Measurements from ENCODE around the gene NUP210L.
"Not testable (repeated sequence)": the region's sequence is repeated elsewhere in the genome, so short reads cannot be mapped to it uniquely, and the experiment has no call there.

Gene NUP210L

GRCh38 chr1:154093699-154094098 lies 61.2 kb downstream of the NUP210L start:
- ChIA-PET POLR2A (no interaction called here), CTCF (no interaction called here)
- DNase-seq (ENCODE audit: extremely low spot score), result no peak
- no peak for TF ChIP-seq CTCF (IDR thresholded peaks at IDR 0.05; ENCODE audit: control extremely low read depth, extremely low read depth, low read depth, missing control alignments)

- DNase-seq (ENCODE audit: extremely low spot score), result no peak
- CTCF ChIA-PET, result no interaction called here
- POLR2A ChIA-PET, result no interaction called here
- no peak for TF ChIP-seq CTCF (IDR thresholded peaks at IDR 0.05; ENCODE audit: control extremely low read depth, extremely low read depth, low read depth, missing control alignments)
These were observed 63.2 kb downstream of the NUP210L start for GRCh38 chr1:154091706-154092105.

- no peak for TF ChIP-seq CTCF (IDR thresholded peaks at IDR 0.05; ENCODE audit: control extremely low read depth, extremely low read depth, low read depth, missing control alignments)
- no peak for DNase-seq (ENCODE audit: extremely low spot score)
- CTCF ChIA-PET, result no interaction called here
- POLR2A ChIA-PET, result no interaction called here
These were observed 67.3 kb downstream of the NUP210L start for GRCh38 chr1:154087574-154087973.

GRCh38 chr1:154083057-154083456 lies 71.8 kb downstream of the NUP210L start:
- CTCF ChIA-PET, result interaction anchor here (1.3 kb wide), 1 partner anchor 16 kb away, joined by 3 read pairs; no protein-coding TSS in a partner anchor
- DNase-seq (ENCODE audit: extremely low spot score); POLR2A ChIA-PET: not testable (repeated sequence)

- ChIA-PET CTCF (no interaction called here), POLR2A (no interaction called here)
- no peak for TF ChIP-seq CTCF (IDR thresholded peaks at IDR 0.05; ENCODE audit: control extremely low read depth, extremely low read depth, low read depth, missing control alignments)
- no peak for DNase-seq (ENCODE audit: extremely low spot score)
These were observed 73.3 kb downstream of the NUP210L start for GRCh38 chr1:154081386-154082126.

GRCh38 chr1:154076413-154076812 lies 78.5 kb downstream of the NUP210L start:
- ChIA-PET POLR2A (no interaction called here), CTCF (interaction anchor here (1.8 kb wide), 1 partner anchor 13 kb away, joined by 4 read pairs; no protein-coding TSS in a partner anchor)
- no peak for TF ChIP-seq CTCF (IDR thresholded peaks at IDR 0.05; ENCODE audit: control extremely low read depth, extremely low read depth, low read depth, missing control alignments)
- no peak for DNase-seq (ENCODE audit: extremely low spot score)

- ChIA-PET POLR2A (no interaction called here), CTCF (interaction anchor here (1.3 to 1.8 kb wide), 3 partner anchors 13 to 35 kb away, joined by 3 to 4 read pairs (median 4); no protein-coding TSS in a partner anchor)
- no peak for DNase-seq (ENCODE audit: extremely low spot score)
- no peak for TF ChIP-seq CTCF (IDR thresholded peaks at IDR 0.05; ENCODE audit: control extremely low read depth, extremely low read depth, low read depth, missing control alignments)
These were observed 79.1 kb downstream of the NUP210L start for GRCh38 chr1:154075746-154076145.
